ENCODE measurements around the gene PPM1K. TPM values are rescaled to one million over a fixed set of nuclear protein-coding genes. Genes with fewer than 3 reads are reported as not detected.

PPM1K gene
- 19.6 and 26.0 TPM in 2 replicates for total RNA-seq

DNA sequence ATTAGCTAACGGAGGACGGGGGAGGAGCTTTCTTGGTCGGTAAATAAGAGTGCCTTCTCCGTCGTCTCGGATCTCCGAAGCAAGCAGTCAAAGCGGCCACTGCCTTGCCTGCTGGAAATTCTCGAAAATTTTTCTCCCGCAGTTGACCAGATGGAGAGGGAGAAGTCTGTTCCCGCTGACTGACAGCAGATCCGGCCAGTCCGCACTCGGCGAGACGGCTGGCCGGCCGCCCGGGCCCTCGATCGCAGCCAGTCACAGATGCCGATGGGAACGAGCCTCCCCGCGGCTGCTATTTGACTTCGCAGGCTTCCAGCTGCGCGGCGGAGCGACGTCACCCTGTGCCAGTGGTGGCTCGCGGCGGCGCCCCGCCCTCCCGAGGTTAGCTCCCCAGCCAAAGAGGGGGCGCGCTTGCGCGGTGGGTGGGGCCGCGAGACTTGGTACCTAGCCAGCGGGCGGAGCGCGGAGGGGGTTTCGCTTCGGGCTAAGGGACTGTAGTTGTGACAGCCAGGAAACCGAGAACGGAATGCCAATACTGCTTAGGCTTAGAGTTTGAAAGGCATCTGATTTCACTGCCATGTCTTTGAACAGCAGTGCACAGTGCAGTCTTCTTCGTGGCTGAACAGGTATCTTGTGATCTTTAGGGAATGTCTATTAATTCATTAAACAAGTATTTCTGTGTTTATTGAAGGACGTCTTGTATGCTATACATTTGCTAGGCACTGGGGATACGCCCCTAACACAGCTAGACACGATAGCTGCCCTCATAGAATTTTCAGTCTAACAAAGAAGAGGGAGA, at the start of gene PPM1K:
Gene PPM1K (minus strand): TSS at position 123 of the 796 bp plus-strand sequence. CDS start 5,978 bp downstream, outside the sequence.

Other genes with a start within 250 kb of the PPM1K start
- 0.89 and 1.8 TPM in 2 replicates for gene ABCG2, start 125.9 kb downstream of the PPM1K start, total RNA-seq
- 4.8 and 5.1 TPM in 2 replicates for gene HERC6, start 94.3 kb upstream of the PPM1K start, total RNA-seq
- 0.59 and 0.69 TPM in 2 replicates for gene HERC5, start 172.6 kb upstream of the PPM1K start, total RNA-seq
- gene PYURF, start 239.2 kb upstream of the PPM1K start, total RNA-seq: 54.1 and 55.5 TPM in 2 replicates